ENCODE data around the gene RIPOR3. TPM values are rescaled to one million over a fixed set of nuclear protein-coding genes. Genes with fewer than 3 reads are reported as not detected.

Gene RIPOR3
- polyA plus RNA-seq, 1 donor (not counting 4 experiments of a cell fraction or from before 2014, with no cell fraction given) = 0.10 TPM

- peaks cover 44 to 67% of the 10 kb centered on the region in 2 experiments for H3K36me3 ChIP-seq (ENCODE audit: control insufficient read depth in 2 of 2, extremely low read depth in 1 of 2, insufficient read depth in 2 of 2, low read length in 2 of 2)
- H3K9ac ChIP-seq (ENCODE audit: control insufficient read depth, extremely low read depth, insufficient read depth, low read length) = no peak overlapping the region
- H4K20me1 ChIP-seq (ENCODE audit: control insufficient read depth, extremely low read depth, insufficient read depth, low read length) = peaks cover 3% of the 10 kb centered on the region
- DNase-seq (ENCODE audit: low read depth, low spot score) (no peak), FAIRE-seq (no peak)
- H3K79me2 ChIP-seq (ENCODE audit: control insufficient read depth, insufficient read depth, low read length) = peaks cover 78% of the 10 kb centered on the region
- no peak overlapping the region for H3K27ac ChIP-seq (ENCODE audit: control insufficient read depth, insufficient read depth, low read length)
- H3K9me3 ChIP-seq (ENCODE audit: control insufficient read depth, low read depth, low read length) = no peaks in the 10 kb centered on the region
- H3K4me1 ChIP-seq (ENCODE audit: control insufficient read depth, extremely low read depth, insufficient read depth, low read length) = peaks cover 16% of the 10 kb centered on the region
- no peak overlapping the region for H2AFZ ChIP-seq (ENCODE audit: control insufficient read depth, low read length)
- dilution Hi-C loops (cut with MboI; ENCODE audit: extremely low pct_ligation_motif_present, low sequenced_read_pairs) = no loop called here
- TF ChIP-seq EZH2 (IDR thresholded peaks at IDR 0.05; ENCODE audit: low read length) (no peak), CTCF (optimal IDR thresholded peaks at IDR 0.05 in 1 of 3, IDR thresholded peaks at IDR 0.05 in 1 of 3, conservative IDR thresholded peaks at IDR 0.05 in 1 of 3; ENCODE audit: extremely low read depth in 1 of 3, insufficient read depth in 2 of 3, low read length in 3 of 3) (no peak)
- peaks cover 4% of the 10 kb centered on the region for H3K9me1 ChIP-seq (ENCODE audit: control insufficient read depth, extremely low read depth, insufficient read depth, low read length)
- H3K27me3 ChIP-seq (ENCODE audit: control insufficient read depth, extremely low read depth, insufficient read depth, low read length) = no peaks in the 10 kb centered on the region
- no peak overlapping the region for H3K4me3 ChIP-seq (ENCODE audit: control insufficient read depth in 2 of 3, extremely low read depth in 1 of 3, insufficient read depth in 2 of 3, low read depth in 1 of 3, low read length in 3 of 3)
- no peak overlapping the region for H3K4me2 ChIP-seq (ENCODE audit: control insufficient read depth, extremely low read depth, insufficient read depth, low read depth, low read length)
These were observed 125.5 kb downstream of the RIPOR3 start for GRCh38 chr20:50565871-50566270.

GRCh38 chr20:50565383-50565782, 126.0 kb downstream of the RIPOR3 start:
- Histone ChIP-seq H2AFZ (ENCODE audit: control insufficient read depth, low read length) (no peak overlapping the region), H4K20me1 (ENCODE audit: control insufficient read depth, extremely low read depth, insufficient read depth, low read length) (peaks cover 3% of the 10 kb centered on the region), H3K9me3 (ENCODE audit: control insufficient read depth, low read depth, low read length) (no peaks in the 10 kb centered on the region), H3K27me3 (ENCODE audit: control insufficient read depth, extremely low read depth, insufficient read depth, low read length) (no peaks in the 10 kb centered on the region), H3K4me1 (ENCODE audit: control insufficient read depth, extremely low read depth, insufficient read depth, low read length) (peaks cover 21% of the 10 kb centered on the region), H3K9ac (ENCODE audit: control insufficient read depth, extremely low read depth, insufficient read depth, low read length) (no peak overlapping the region), H3K9me1 (ENCODE audit: control insufficient read depth, extremely low read depth, insufficient read depth, low read length) (peaks cover 4% of the 10 kb centered on the region), H3K79me2 (ENCODE audit: control insufficient read depth, insufficient read depth, low read length) (peaks cover 77% of the 10 kb centered on the region), H3K4me3 (ENCODE audit: control insufficient read depth in 2 of 3, extremely low read depth in 1 of 3, insufficient read depth in 2 of 3, low read depth in 1 of 3, low read length in 3 of 3) (no peak overlapping the region), H3K36me3 (ENCODE audit: control insufficient read depth in 2 of 2, extremely low read depth in 1 of 2, insufficient read depth in 2 of 2, low read length in 2 of 2) (peaks cover 40 to 64% of the 10 kb centered on the region in 2 experiments), H3K27ac (ENCODE audit: control insufficient read depth, insufficient read depth, low read length) (no peak overlapping the region), H3K4me2 (ENCODE audit: control insufficient read depth, extremely low read depth, insufficient read depth, low read depth, low read length) (no peak overlapping the region)
- dilution Hi-C loops (cut with MboI; ENCODE audit: extremely low pct_ligation_motif_present, low sequenced_read_pairs) = no loop called here
- no peak for TF ChIP-seq EZH2 (IDR thresholded peaks at IDR 0.05; ENCODE audit: low read length)
- FAIRE-seq = no peak
- no peak for DNase-seq (ENCODE audit: low read depth, low spot score)
